Adrenal gland (tissue), 5 donors: ENCODE data around the gene NCMAP.

Experiments used
- CTCF ChIP-seq, 6 experiments: fragments of 450-650 bp in 4 of 6; fragments of 200-600 bp in 2 of 6; sonication (generic) in 1 of 6; IDR thresholded peaks; 1 replicate in 5 of 6; 2 replicates in 1 of 6; pipeline versions ENCODE4 v1.5.1 to v1.8.0; 2016 to 2021; ENCODE audit warnings: antibody characterized with exemption in 6 of 6, mild to moderate bottlenecking in 2 of 6, moderate library complexity in 1 of 6
- POLR2A ChIP-seq, 2 donors: fragments of 450-650 bp; IDR thresholded peaks; one replicate each; pipeline ENCODE4 v1.6.1; 2017; ENCODE audit warnings: antibody characterized with exemption in 2 of 2, mild to moderate bottlenecking in 2 of 2, moderate library complexity in 1 of 2
- donor health status: DM: no; HTN: no; CAD: no.

DNA sequence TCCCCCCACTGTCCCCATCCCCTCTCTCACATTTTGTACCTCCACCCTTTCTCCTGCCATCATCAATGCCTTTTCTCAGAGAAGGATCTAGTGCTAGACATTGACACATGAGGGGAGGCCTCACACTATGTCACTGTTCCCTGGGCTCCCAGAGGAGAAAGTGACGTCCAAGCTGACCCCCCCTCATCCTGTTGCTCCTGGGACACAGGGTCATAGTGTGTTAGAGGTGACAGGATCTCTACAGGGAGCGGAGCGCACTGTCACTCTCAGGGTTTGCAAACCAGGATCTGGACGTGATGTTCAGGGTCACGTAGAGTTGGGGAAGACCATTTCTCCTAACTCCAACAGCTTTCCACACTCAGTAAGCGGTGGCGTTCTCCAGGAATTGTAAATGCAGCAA is 2.6 kb downstream of the NCMAP start:
- TF ChIP-seq POLR2A (IDR thresholded peaks at IDR 0.05): no peak
- TF ChIP-seq CTCF (IDR thresholded peaks at IDR 0.05): no peak
